ENCODE results near the gene PDE11A. TPM values are rescaled to one million over a fixed set of nuclear protein-coding genes. Genes with fewer than 3 reads are reported as not detected.

Gene PDE11A
- total RNA-seq, 4 donors from 2014 or later, result 0.12 TPM; not detected in 3

DNA sequence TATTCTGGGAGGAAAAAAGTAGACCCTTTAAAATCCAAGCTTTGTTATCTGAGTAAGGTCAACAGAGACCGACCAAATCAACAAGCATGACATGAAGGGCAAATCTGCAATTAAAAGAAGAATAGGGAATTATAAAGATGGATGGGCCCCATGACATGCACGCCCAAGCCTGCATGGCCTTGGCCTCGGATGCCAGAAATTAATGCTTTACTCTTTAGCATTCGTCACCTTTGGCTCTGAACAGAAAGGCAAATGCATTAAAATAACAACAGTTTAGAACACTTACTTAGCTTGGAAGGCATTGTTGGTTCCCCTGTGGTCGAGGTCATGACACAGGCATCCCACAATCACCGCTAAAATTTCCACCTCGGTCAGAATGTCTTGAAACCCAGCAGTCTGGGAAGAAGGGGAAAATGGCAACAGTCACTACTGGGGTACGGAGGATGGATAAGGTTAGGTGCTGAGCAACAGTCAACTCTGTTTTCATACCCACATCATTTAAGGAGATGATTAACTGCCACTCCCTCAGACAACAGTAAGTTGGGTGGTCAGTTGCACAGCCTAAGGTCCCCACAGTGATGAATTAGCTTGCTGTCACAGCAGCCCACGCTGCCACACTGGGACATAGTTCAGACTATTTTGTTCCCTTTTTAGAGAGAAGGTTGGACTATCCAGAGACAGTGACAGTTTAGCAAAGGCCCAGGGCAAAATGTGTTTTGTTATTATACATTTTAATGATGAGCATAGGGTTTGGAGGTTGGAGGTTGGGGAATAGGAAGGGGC, 360.9 kb downstream of the PDE11A start:
- intact Hi-C loops (cut with DNase I), result no loop called here
- TF ChIP-seq, protein P1, sequence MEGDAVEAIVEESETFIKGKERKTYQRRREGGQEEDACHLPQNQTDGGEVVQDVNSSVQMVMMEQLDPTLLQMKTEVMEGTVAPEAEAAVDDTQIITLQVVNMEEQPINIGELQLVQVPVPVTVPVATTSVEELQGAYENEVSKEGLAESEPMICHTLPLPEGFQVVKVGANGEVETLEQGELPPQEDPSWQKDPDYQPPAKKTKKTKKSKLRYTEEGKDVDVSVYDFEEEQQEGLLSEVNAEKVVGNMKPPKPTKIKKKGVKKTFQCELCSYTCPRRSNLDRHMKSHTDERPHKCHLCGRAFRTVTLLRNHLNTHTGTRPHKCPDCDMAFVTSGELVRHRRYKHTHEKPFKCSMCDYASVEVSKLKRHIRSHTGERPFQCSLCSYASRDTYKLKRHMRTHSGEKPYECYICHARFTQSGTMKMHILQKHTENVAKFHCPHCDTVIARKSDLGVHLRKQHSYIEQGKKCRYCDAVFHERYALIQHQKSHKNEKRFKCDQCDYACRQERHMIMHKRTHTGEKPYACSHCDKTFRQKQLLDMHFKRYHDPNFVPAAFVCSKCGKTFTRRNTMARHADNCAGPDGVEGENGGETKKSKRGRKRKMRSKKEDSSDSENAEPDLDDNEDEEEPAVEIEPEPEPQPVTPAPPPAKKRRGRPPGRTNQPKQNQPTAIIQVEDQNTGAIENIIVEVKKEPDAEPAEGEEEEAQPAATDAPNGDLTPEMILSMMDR (IDR thresholded peaks at IDR 0.05), result no peak
- no peak for TF ChIP-seq POLR2A (IDR thresholded peaks at IDR 0.05)
- DNase-seq, result no peak
- H3K9me3 ChIP-seq, result no peaks in the 10 kb centered on the region
- no peaks in the 10 kb centered on the region for H3K36me3 ChIP-seq
- H3K4me1 ChIP-seq, result no peaks in the 10 kb centered on the region
- H3K27ac ChIP-seq, result no peak overlapping the region
- H3K27me3 ChIP-seq, result peaks cover 0 to 5% (median 0%) of the 10 kb centered on the region in 4 donors
- WGBS, 2 donors, result 49% methylated on average over 9 of the region's 9 CpGs
- H3K4me3 ChIP-seq, result no peak overlapping the region

DNA sequence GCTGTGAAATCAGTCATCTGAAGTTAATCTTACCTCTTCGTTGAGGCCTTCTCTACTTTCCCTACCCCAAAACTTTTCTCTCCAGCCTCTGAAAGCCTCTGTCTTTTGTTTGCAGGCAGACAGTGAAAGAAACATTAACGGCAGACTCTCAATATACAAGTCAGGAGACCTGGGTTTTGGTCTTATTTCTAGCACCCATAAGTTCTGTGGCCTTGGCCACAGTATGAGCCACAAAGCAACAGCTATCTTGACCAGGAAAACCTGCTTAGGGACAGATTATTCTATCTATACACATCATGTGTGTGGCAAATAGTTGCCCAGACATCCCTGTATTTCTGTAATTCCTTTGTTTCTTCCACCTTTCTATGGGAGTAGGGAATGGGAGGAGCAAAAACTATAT, 361.7 kb downstream of the PDE11A start:
- Histone ChIP-seq H3K4me1 (no peaks in the 10 kb centered on the region), H3K9me3 (no peaks in the 10 kb centered on the region), H3K4me3 (no peak overlapping the region), H3K27me3 (peaks cover 0 to 13% (median 0%) of the 10 kb centered on the region in 4 donors), H3K36me3 (no peaks in the 10 kb centered on the region), H3K27ac (no peak overlapping the region)
- intact Hi-C loops (cut with DNase I), result no loop called here
- 82 to 83% methylated on average over 2 of the region's 2 CpGs for WGBS, 2 donors
- no peak for DNase-seq
- TF ChIP-seq POLR2A (IDR thresholded peaks at IDR 0.05), result no peak
- TF ChIP-seq, protein P1 (IDR thresholded peaks at IDR 0.05), result no peak

DNA sequence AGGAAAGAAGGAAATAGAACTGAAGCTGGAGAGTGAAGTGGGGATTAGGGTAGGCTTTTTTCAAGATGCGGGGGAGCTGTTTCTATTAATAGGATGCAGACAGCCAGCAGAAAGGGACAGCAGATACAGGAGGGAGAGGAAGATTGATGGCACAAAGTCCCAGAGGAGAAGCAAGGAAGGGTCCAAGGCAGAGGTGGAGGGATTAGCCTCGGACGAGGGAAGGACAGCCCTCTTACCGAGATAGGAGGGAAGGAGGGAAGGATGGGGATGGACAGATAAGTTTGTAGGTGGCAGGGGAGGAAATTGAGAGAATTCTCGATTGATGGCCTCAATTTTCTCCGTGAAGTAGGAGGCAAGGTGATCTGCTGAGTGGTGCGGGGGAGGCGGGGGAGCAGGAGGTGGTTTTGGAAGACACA, 362.6 kb downstream of the PDE11A start:
- no peak for DNase-seq
- Histone ChIP-seq H3K36me3 (no peaks in the 10 kb centered on the region), H3K27me3 (peaks cover 0 to 16% (median 0%) of the 10 kb centered on the region in 4 donors), H3K4me3 (no peak overlapping the region), H3K9me3 (no peaks in the 10 kb centered on the region), H3K27ac (no peak overlapping the region), H3K4me1 (no peaks in the 10 kb centered on the region)
- 82 to 83% methylated on average over 8 of the region's 8 CpGs for WGBS, 2 donors
- intact Hi-C loops (cut with DNase I), result no loop called here
- TF ChIP-seq, protein P1 (IDR thresholded peaks at IDR 0.05), result no peak
- TF ChIP-seq POLR2A (IDR thresholded peaks at IDR 0.05), result no peak

DNA sequence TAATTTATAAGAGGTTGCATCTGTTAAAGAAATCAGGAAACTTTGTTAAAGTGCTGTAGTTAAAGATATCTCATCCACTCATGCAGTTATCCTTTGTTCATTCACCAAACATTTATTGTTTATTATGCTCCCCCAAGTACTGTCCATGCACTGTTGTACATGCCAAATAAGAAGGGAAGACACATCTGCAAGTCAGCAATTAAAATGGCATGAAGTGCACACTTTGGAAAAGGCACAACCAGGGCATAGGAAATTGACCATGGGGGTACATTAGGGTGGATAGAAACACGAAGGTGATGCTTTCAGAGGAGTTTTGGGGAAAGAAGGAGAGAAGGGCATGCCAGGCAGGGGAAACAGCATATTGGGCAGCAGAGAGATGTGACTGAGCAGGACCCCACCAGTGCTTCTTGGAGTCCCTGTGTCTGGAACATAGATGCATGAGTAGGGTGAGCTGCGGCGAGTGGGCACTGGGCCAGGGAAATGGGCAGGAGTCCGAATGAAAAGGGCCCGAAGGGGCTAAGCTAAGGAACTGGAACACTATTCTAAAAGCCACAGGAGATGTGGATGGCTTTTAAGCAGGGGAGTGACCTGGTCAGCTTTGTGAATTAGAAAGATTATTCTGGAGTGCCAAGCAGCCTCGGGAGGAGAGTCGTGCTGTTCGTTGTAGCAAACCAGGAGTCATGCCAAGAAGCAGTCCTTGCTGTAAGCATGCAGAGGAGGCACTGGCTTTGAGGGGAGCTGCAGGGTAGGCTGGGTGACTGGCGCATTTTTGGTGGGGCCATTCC, 363.7 kb downstream of the PDE11A start:
- WGBS, 2 donors, result 56 to 65% methylated on average over 9 of the region's 9 CpGs
- Histone ChIP-seq H3K27ac (no peak overlapping the region), H3K36me3 (no peaks in the 10 kb centered on the region), H3K9me3 (no peaks in the 10 kb centered on the region), H3K4me3 (no peak overlapping the region), H3K4me1 (no peaks in the 10 kb centered on the region), H3K27me3 (peaks cover 0 to 16% (median 0%) of the 10 kb centered on the region in 4 donors)
- no peak for TF ChIP-seq POLR2A (IDR thresholded peaks at IDR 0.05)
- TF ChIP-seq, protein P1 (IDR thresholded peaks at IDR 0.05), result no peak
- intact Hi-C loops (cut with DNase I), result no loop called here
- DNase-seq, result no peak

DNA sequence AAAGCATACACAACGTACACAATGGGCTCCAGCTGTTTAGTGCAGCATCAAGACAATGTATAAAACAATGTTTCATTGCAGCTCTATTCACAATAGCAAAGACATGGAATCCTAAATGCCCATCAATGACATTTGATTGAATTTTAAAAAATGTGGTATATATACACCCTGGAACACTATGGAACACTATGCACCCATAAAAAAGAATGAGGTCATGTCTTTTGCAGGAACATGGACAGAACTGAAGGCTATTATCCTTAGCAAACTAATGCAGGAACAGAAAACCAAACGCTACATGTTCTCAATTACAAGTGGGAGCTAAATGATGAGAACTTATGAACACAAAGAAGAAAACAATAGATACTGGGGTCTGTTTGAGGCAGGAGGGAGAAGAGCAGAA, 364.5 kb downstream of the PDE11A start:
- no peaks in the 10 kb centered on the region for H3K36me3 ChIP-seq
- TF ChIP-seq, protein P1 (IDR thresholded peaks at IDR 0.05), result no peak
- no peak for TF ChIP-seq POLR2A (IDR thresholded peaks at IDR 0.05)
- H3K27me3 ChIP-seq, result peaks cover 0 to 16% (median 0%) of the 10 kb centered on the region in 4 donors
- H3K4me3 ChIP-seq, result no peak overlapping the region
- intact Hi-C loops (cut with DNase I), result no loop called here
- no peak overlapping the region for H3K27ac ChIP-seq
- H3K4me1 ChIP-seq, result no peaks in the 10 kb centered on the region
- DNase-seq, result no peak
- WGBS, 2 donors, result 83 to 100% methylated on average over 2 of the region's 2 CpGs
- no peaks in the 10 kb centered on the region for H3K9me3 ChIP-seq

All from esophagus squamous epithelium (tissue), 5 donors.